IPS-18c (cell line): ENCODE results near the gene GNL3.

Experiments used
- H3K4me3 ChIP-seq: 2 replicates; pipeline ENCODE4 v1.7.0; 2013; ENCODE audit warnings: low read depth, mild to moderate bottlenecking, low read length, moderate library complexity; ENCODE audit not compliant: insufficient read depth
- H3K9me3 ChIP-seq: one replicate; pipeline ENCODE4 v1.6.1; 2013; ENCODE audit warnings: mild to moderate bottlenecking, low read length, moderate library complexity; ENCODE audit not compliant: control insufficient read depth, insufficient read depth

The GNL3 gene

DNA sequence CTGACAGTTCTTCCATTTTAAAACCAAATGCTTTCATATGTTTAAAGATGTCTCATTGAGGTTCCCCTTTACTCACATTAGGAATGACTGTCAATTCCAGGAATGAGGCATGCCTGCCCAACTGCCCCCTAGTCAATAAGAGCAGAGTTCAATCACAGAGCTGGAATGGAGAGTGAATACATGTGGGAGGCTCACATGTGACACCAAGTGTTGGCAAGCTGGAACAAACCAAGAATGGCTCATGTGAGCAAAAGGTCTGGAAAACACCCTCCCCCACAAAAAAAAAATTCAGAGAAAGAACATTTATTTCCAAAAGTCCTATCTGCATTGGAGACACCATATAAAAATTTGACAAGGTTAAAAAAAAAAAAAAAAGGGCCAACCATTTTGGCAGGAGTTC lies 3.8 kb upstream of the GNL3 start:
- Histone ChIP-seq H3K4me3 (no peak overlapping the region), H3K9me3 (no peaks in the 10 kb centered on the region)

DNA sequence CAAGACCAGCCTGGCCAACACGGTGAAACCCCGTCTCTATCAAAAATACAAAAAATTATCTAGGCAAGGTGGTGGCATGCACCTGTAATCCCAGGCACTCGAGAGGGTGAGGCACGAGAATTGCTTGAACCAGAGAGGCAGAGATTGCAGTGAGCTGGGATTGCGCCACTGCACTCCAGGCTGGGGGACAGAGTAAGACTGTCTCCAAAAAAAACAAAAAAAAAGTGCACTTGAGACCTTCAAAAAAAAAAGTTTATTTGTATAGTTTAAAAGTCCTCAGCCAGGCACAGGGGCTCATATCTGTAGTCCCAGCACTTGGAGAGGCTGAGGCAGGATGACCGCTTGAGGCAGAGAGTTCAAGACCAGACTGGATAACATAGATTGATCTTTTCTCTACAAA lies 2.2 kb upstream of the GNL3 start:
- Histone ChIP-seq H3K9me3 (no peaks in the 10 kb centered on the region), H3K4me3 (no peak overlapping the region)

DNA sequence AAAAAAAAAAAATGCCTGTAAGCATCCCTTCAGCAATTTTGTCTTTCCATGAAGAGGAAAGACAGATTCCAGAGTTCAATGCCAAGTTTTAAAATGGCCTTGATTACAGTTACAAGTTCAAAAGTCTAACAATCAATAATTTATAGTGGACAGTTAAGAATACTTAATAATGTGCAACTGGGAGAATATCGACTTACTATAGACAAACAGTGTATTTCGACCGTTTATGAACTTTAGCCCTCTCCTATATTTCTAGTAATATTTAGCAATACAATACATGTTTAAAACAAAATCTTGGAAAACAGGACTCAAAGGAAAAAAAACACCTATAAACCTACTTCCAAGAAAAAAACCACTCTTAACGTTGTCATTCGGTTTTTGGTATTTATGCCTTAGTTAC lies 1.6 kb upstream of the GNL3 start:
- Histone ChIP-seq H3K9me3 (no peaks in the 10 kb centered on the region), H3K4me3 (no peak overlapping the region)

DNA sequence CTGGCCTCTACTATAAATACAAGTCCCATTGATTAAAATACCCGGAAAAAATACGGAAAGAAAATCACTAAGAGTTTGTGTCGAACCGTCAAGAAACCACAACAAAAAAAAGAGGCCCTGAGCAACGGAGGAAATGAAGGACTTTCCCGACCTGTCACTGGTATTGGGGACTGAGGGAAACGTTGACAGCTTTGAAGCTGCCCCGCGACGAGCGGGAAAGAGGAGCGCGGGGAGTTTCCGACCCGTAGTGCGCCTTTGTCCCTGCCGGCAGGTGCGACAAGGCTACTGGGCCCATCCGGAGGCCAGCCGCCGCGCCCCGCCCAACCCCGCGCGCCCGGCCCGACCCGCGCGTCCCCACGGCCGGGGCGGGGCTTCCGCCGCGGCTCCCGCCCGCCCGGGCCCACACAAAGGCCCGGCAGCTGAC lies 535 bp upstream of the GNL3 start:
- H3K9me3 ChIP-seq: no peaks in the 10 kb centered on the region
- peak overlapping the region; percentile 92 for H3K4me3 ChIP-seq

DNA sequence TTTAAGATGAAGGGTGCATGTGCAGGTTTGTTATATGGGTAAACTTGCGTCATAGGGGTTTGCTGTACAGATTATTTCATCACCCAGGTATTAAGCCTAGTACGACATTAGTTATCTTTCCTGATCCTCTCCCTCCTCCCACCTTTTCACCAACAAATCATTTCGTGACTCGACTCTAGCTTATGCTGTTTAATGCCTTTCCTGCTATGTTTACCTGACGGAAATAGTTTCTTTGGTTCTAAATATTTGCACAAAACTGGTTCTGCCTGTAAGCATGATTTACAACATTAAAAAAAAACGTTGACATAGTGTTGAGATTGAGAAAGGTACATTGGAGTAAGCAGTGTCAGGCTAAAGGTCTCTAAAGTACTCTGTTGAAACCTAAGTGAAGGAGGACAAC lies 2.4 kb downstream of the GNL3 start:
- Histone ChIP-seq H3K4me3 (no peak overlapping the region), H3K9me3 (no peaks in the 10 kb centered on the region)

DNA sequence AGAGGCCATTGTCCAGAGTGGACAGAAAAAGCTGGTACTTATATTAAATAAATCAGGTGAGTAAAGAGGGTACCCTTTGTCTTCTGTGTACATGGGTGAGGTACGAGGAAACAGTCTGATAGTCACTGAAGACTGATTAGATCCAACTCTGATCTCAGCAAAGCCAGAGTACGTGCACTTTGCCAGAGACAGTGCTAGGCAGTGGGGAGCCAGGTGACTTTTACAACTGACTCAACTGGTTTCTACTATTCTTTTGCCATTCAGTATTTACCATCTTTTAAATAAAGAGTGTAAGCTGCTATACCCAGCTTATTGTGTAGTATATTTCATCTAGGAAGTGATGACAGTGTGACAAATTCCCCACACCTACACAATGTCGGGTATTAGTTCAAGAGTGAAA lies 3.3 kb downstream of the GNL3 start:
- no peaks in the 10 kb centered on the region for H3K9me3 ChIP-seq
- no peak overlapping the region for H3K4me3 ChIP-seq

DNA sequence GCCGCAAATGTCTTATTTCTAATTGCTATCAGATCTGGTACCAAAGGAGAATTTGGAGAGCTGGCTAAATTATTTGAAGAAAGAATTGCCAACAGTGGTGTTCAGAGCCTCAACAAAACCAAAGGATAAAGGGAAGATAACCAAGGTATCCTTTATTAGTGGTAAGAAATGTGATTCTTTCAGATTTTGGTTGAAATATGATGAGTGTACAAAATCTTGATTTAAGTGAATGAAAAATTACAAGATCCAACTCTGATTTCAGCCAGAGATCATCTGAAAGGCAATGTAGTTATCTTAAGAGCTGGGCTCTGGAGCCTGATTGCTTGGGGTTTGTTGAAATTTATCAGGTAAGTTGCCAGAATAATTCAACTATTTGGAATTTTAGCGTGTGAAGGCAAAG lies 4.7 kb downstream of the GNL3 start:
- no peaks in the 10 kb centered on the region for H3K9me3 ChIP-seq
- no peak overlapping the region for H3K4me3 ChIP-seq

DNA sequence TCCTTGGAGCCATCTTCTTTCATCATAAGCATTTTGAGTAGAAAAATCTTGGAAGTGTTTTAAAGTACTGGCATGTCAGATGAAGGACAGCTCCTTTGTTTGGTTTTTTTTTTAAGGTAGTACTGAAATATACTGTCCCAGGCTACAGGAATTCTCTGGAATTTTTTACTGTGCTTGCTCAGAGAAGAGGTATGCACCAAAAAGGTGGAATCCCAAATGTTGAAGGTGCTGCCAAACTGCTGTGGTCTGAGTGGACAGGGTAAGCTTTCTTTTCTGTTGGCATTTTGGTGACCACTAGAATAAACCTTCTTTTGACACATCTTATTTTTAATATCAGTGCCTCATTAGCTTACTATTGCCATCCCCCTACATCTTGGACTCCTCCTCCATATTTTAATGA lies 7.2 kb downstream of the GNL3 start:
- Histone ChIP-seq H3K9me3 (no peaks in the 10 kb centered on the region), H3K4me3 (no peak overlapping the region)

DNA sequence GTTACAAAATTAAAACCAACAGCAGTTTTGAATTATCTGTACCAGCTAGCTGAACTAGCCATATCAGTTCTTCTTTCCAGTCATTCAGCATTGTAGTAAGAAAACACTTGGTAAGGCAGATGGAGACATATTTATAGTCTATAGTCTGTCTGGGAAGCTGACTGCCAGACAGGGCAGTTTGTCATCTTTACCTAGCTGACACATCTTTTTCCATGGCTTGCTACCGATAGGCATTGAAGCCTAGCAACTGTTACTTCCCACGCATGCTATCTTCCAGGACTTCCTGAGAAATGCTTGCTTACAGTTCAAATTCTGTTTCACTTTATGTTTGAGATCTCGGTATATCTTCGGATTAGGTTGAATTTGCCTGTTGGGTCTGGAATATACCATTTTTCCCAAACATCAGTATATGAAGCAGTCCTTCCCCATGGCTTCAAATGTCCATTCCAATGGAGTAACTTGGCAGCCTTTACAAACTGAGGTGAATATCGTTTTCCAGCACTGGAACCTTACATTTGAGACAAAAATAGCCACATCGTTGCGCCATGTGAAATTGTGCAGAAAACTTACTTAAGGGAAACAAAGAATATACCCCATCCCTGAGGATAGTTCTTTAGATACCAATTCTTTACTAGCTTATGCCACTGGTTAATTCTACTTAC lies 8.8 kb downstream of the GNL3 start:
- Histone ChIP-seq H3K4me3 (no peak overlapping the region), H3K9me3 (no peaks in the 10 kb centered on the region)

DNA sequence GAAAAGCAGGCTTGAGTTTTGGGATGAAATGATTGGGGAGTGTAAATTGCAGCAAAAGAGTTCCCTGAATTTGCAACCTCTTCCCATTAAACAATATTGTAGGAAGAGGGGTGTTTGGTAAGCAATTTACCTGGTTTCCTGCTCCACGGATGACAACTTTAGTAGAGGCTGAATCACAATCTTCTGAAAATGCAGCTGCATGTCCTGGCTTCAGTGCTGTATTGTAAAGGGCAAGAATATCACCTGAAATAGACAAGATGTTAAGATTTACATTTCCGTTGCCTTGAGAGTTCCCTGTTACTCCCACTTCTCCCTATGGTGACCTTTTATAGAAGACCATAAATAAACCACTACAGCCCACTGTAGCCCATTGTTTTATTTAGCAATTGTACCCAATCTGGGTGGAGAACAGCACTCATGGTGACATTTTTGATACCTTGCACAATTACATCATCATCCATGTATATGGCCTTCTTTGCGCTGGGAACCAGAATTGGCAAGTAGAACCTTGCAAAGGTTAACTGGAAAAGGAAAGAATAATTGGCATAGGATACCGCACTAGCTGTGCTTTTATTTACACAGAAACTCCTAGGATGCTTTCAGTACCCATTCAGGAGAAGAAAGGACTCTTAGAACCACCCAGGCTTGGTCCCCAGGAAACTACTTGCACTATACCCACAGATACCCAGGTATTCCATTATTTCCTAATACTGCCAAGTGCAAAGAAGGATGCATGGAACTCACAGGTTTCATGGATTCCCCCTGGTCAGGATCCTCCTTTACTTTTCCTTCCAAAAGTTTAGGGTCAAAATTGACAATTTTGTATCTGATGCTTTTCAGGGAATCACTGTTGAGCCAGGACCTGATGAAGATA lies 10.2 kb downstream of the GNL3 start:
- Histone ChIP-seq H3K4me3 (no peak overlapping the region), H3K9me3 (no peaks in the 10 kb centered on the region)

DNA sequence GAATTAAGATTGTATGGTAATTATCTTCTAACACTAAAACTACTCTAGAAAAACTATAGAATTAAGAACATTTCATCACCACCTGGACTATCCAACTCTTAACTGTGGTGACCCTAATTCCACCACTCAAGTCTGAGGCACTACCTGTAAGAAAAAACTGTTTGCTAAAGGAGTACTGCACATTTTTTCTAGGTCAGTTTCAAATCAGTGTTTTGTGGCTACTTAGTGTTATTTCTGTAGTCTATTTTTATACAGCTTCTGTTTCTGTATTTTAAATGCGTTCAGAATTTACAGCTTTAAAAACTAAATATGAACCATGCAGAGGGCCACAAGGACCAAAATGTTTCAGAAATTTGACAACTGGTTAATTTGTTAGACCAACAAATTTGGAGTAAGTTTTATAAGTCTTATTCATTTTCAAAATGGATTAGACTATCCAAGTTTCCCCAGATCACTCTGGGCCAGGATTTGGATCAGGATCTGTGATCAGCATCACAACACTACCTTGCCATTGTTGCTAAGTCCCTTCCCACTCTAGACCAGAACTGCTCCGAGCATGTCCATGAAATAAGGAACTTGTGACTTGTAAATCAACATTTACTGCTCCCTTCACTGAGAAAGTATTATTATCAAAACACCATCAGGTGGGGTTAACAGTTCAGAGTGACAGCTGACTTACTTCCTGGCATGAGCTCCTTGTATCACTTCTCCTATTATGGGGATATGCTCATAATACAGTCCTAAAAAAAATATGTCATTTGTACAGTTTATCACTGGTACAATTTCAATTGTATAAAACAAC lies 11.2 kb downstream of the GNL3 start:
- Histone ChIP-seq H3K4me3 (no peak overlapping the region), H3K9me3 (no peaks in the 10 kb centered on the region)

DNA sequence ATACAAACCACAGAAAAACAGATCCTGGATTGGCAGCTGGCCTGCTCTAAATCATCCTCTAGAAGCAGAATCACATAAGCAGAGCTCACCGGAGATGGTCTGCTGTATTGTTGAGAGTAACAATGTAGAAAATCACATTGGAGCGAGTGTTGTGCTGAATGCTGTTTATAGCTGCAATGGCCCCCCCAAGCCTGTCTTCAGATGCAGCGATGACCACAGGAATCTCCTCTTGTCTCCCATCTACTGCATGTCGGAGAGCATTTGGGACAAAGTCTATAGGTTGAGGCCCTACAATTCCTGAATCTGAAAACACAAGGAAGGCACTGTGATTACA lies 11.8 kb downstream of the GNL3 start:
- Histone ChIP-seq H3K4me3 (no peak overlapping the region), H3K9me3 (no peaks in the 10 kb centered on the region)

DNA sequence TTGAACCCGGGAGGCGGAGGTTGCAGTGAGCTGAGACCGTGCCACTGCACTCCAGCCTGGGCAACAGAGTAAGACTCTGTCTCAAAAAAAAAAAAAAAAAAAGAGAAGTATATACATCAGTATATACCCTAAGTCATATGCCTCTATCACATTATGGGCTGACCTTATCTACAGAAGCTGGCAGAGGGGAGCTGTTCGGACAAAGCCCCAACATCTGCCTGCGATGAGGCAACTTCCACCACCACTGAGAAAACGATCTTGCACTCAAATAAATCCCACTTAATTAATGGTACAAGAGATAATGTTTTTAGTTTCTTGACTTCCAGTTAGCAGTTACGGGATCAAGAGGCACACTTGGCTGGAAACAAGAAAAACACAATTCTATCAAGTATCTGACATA lies 17.5 kb downstream of the GNL3 start:
- no peak overlapping the region for H3K4me3 ChIP-seq

DNA sequence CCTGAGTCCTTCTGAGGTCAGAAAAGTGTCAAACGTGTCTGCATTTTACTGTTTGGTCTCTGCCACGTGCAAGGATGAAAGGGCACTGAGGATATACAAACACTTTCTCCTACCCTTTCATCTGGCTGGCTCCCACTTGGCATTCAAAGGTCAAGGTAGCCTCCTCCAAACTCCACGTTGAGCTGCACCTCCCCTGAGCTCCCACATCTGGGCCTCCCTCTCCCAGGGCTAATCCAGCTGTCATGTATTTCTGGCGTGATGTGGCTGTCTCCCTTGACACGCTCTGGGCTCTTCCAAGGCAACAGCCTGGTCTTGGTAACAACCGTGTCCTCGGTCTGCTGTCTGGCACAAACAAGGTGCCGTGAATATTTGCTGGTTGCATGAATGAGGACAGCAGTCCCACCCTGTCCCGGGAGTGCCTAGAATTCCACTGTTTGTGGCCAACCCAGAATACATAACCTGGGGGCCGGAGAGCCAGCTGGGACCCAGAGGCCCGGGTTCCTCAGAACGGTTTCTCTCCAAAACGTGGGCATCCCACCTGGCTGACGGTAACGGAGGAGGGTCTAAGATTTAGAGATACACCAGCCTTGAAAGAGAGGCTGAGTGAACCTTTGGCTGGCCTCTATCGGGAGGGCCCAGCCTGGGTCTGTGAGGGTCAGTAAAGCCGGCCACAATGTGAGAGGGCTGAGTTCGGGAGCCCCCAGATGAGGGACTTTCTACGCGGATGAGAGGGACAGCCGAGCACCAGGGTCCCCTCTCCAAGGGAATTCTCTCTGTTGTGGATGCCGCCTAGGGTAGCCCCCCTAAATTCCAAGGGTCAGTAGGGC lies 19.0 kb downstream of the GNL3 start:
- Histone ChIP-seq H3K4me3 (peak overlapping the region; percentile 98), H3K9me3 (no peaks in the 10 kb centered on the region)

More for the DNA sequence above, 17.5 kb downstream of the GNL3 start:
- no peaks in the 10 kb centered on the region for H3K9me3 ChIP-seq

DNA sequence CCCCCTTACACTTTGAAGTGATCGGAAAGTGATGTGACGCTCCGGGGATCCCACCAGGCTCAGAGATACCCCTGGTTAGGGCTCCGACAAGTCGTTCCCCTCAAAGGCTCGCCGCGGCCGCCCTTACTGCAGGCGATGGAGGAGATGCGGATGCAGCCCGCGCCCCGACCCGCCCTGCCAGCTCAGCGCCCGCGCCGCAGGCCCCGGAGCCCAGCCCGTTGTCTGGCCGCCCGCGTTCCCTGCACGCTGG lies 19.5 kb downstream of the GNL3 start:
- Histone ChIP-seq H3K9me3 (no peaks in the 10 kb centered on the region), H3K4me3 (peak overlapping the region; percentile 98)

DNA sequence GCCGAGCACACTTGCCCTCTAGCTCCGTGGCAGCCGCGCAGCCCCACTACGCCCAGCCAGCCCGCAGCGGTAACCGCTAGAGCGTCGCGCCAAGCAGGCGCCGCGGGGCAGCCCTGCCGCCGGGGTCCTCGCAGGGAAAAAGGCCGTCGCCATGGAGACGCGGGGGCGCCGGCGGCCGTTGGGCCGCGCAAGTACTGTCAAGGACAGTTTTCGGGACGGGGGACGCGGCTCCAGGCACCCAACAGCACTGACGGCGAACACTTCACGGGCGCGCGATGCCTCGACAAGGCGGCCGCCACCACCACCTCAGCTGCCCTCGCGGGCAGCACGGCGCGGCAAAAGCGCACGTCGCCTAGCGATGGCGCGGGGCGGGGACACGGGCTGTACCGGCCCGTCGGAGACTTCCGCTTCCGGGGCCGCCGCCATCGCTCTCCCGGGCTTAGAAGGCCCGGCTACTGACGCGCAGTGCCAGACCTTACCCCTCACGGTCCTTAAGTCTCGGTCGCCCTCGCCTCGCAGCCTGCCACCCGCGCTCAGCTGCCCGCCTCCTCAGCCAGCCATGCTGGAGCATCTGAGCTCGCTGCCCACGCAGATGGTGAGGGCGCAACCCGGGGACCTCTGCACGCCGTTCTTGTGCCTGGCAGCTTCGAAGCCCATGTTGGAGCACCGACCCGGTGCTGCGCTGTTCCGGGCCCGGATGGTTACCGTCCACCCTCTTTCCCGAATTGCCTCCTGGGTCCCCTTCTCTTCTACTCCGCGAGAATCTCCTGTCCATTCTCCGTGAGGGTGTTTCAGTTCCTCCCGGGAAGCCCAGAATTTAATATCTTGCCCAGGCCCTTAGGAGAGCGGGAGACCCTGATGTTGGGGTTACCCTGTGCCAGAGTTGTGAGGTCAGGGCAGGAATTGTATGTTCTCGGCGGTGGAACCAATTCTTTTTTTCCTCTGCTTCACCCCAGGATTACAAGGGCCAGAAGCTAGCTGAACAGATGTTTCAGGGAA lies 20.2 kb downstream of the GNL3 start, which contains the start of the genes GLT8D1 and SPCS1:
Gene GLT8D1, minus strand, starts transcription at position 104 of the 999 bp plus-strand sequence. CDS start 5,331 bp downstream, outside the sequence.
Gene SPCS1, plus strand, starts transcription at position 419 of the 999 bp plus-strand sequence. Its CDS starts 141 bp downstream, at position 560.
- H3K4me3 ChIP-seq: peak within 1 kb of the TSS; percentile 98
- H3K9me3 ChIP-seq: no peaks in the 10 kb centered on the region
